GM12878 (cell line): ENCODE measurements around the gene RASSF4. TPM values are rescaled to one million over a fixed set of nuclear protein-coding genes. Genes with fewer than 3 reads are reported as not detected.
A peak's percentile ranks its signal among the peaks of the same experiment; 100 is the strongest.

Experiments
- BHLHE40 ChIP-seq, 2 experiments: fragments of 450-650 bp in 1 of 2; IDR thresholded peaks; 2 replicates each; pipeline ENCODE4 v1.6.1; 2011 to 2017; ENCODE audit warnings: low read depth in 2 of 2, borderline replicate concordance in 1 of 2, improper control_type of control experiment in 1 of 2, low read length in 1 of 2, mild to moderate bottlenecking in 1 of 2
- CBFB ChIP-seq: IDR thresholded peaks from 2 replicates; pipeline ENCODE4 v1.6.1; 2016; ENCODE audit warnings: antibody characterized with exemption, low read depth
- FOXM1 ChIP-seq: IDR thresholded peaks from 2 replicates; pipeline ENCODE4 v1.6.1; 2012; ENCODE audit warnings: low read depth, mild to moderate bottlenecking, inconsistent platforms, low read length, moderate library complexity
- HCFC1 ChIP-seq: fragments of 150-350 bp; IDR thresholded peaks from 2 replicates; pipeline ENCODE4 v1.6.1; 2014; ENCODE audit warnings: low read length
- HDGF ChIP-seq: fragments of 450-650 bp; IDR thresholded peaks from 2 replicates; pipeline ENCODE4 v1.6.1; 2016; ENCODE audit warnings: antibody characterized with exemption
- MTA3 ChIP-seq: IDR thresholded peaks from 2 replicates; pipeline ENCODE4 v1.6.1; 2012; ENCODE audit warnings: low read length, inconsistent platforms, borderline replicate concordance
- NFIC ChIP-seq: IDR thresholded peaks from 2 replicates; pipeline ENCODE4 v1.6.1; 2012; ENCODE audit warnings: low read depth, mild to moderate bottlenecking, inconsistent platforms, low read length, moderate library complexity
- NFYA ChIP-seq: IDR thresholded peaks from 2 replicates; pipeline ENCODE4 v1.6.1; 2011; ENCODE audit warnings: low read depth, mild to moderate bottlenecking, low read length, improper control_type of control experiment, borderline replicate concordance
- NR2F1 ChIP-seq: fragments of 450-650 bp; conservative IDR thresholded peaks from 2 replicates; pipeline ENCODE4 v1.6.1; 2017; ENCODE audit warnings: mild to moderate bottlenecking
- POU2F2 ChIP-seq: IDR thresholded peaks from 3 replicates; pipeline ENCODE4 v1.6.1; 2011; ENCODE audit warnings: low read depth, mild to moderate bottlenecking, low read length, borderline replicate concordance
- RCOR1 ChIP-seq: conservative IDR thresholded peaks from 2 replicates; pipeline ENCODE4 v1.6.1; 2012; ENCODE audit warnings: low read depth, low read length, improper control_type of control experiment
- RELB ChIP-seq: fragments of 450-650 bp; IDR thresholded peaks from 2 replicates; pipeline ENCODE4 v1.6.1; 2017; ENCODE audit warnings: low read depth, mild to moderate bottlenecking, moderate library complexity
- RUNX3 ChIP-seq: IDR thresholded peaks from 2 replicates; pipeline ENCODE4 v1.6.1; 2012; ENCODE audit warnings: low read length, inconsistent platforms
- SMAD5 ChIP-seq: IDR thresholded peaks from 2 replicates; pipeline ENCODE4 v1.6.1; 2016; ENCODE audit warnings: antibody characterized with exemption, low read depth
- SMARCA5 ChIP-seq: fragments of 450-650 bp; IDR thresholded peaks from 2 replicates; pipeline ENCODE4 v1.6.1; 2017; ENCODE audit warnings: mild to moderate bottlenecking
- SUZ12 ChIP-seq: fragments of 200-600 bp; sonication (generic); IDR thresholded peaks from one replicate; pipeline ENCODE4 v1.6.1; 2018; ENCODE audit warnings: antibody characterized with exemption, mild to moderate bottlenecking; ENCODE audit not compliant: unreplicated experiment
- WRNIP1 ChIP-seq: IDR thresholded peaks from 2 replicates; pipeline ENCODE4 v1.6.1; 2011; ENCODE audit warnings: low read depth, low read length, improper control_type of control experiment, borderline replicate concordance
- ZNF217 ChIP-seq: fragments of 450-650 bp; IDR thresholded peaks from 2 replicates; pipeline ENCODE4 v1.6.1; 2017; ENCODE audit warnings: antibody characterized with exemption, mild to moderate bottlenecking
- ZNF687 ChIP-seq: fragments of 450-650 bp; IDR thresholded peaks from 2 replicates; pipeline ENCODE4 v1.6.1; 2017; ENCODE audit warnings: mild to moderate bottlenecking, moderate library complexity
- polyA plus RNA-seq, 11 experiments: library from polyadenylated mRNA; depleted of rRNA in 4 of 11; unstranded in 6 of 11; stranded (reverse) in 5 of 11; fragments of >200 nt; fragmentation: Nextera tagmentation in 4 of 11; fragmentation: Illumina TruSeq in 1 of 11; extraction: Ambion mirVana in 4 of 11; extraction: Trizol in 1 of 11; gene quantifications; 1 replicate in 1 of 11; 2 replicates in 10 of 11; pipeline versions ENCODE4 v1.2.1 to v1.2.3, GENCODE V29; 2011 to 2016; ENCODE audit warnings: inconsistent platforms in 2 of 11, missing spikeins in 2 of 11, low read depth in 1 of 11
- total RNA-seq, 4 experiments: library from RNA; depleted of rRNA in 3 of 4; stranded (reverse); fragments of >200 nt in 3 of 4; fragmentation: Illumina TruSeq in 1 of 4; extraction: Trizol in 1 of 4; gene quantifications; 2 replicates each; pipeline versions ENCODE4 v1.2.1 to v1.2.3, GENCODE V29; 2013 to 2021
- TF ChIP-seq, protein P1 (sequence below): fragments of 450-650 bp; IDR thresholded peaks from 2 replicates; pipeline ENCODE4 v1.6.1; 2016; ENCODE audit warnings: mild to moderate bottlenecking
- TF ChIP-seq, protein P2 (sequence below): fragments of 450-650 bp; IDR thresholded peaks from 2 replicates; pipeline ENCODE4 v1.6.1; 2018; ENCODE audit warnings: mild to moderate bottlenecking, low read depth, moderate library complexity; ENCODE audit not compliant: partially characterized antibody

The RASSF4 gene
- total and polyA plus RNA-seq, 10 of the 15 experiments (the other 5 are each of a cell fraction or from before 2014, with no cell fraction given): 3.7 to 71.1 (median 16.8) TPM

- TF ChIP-seq, protein P1, sequence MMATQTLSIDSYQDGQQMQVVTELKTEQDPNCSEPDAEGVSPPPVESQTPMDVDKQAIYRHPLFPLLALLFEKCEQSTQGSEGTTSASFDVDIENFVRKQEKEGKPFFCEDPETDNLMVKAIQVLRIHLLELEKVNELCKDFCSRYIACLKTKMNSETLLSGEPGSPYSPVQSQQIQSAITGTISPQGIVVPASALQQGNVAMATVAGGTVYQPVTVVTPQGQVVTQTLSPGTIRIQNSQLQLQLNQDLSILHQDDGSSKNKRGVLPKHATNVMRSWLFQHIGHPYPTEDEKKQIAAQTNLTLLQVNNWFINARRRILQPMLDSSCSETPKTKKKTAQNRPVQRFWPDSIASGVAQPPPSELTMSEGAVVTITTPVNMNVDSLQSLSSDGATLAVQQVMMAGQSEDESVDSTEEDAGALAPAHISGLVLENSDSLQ: no peak
- no peak for TF ChIP-seq RCOR1
- 0 out of 2 replicates have a peak, but pooled peaks have one; percentile 48 for TF ChIP-seq FOXM1
- TF ChIP-seq RUNX3: peak; percentile 92
- TF ChIP-seq BHLHE40 (IDR thresholded peaks at IDR 0.05; ENCODE audit: borderline replicate concordance in 1 of 2, low read depth in 2 of 2, low read length in 1 of 2): no peak
- peak; percentile 57; the same call in 1 of the 2 replicates for TF ChIP-seq SMARCA5
- TF ChIP-seq CBFB: peak; percentile 81
- peak; percentile 39; the same call in 1 of the 2 replicates for TF ChIP-seq ZNF217
- peak; percentile 75; the same call in 1 of the 2 replicates for TF ChIP-seq NFIC
- peak; percentile 83 for TF ChIP-seq NR2F1
- TF ChIP-seq MTA3: peak; percentile 59; the same call in 1 of the 2 replicates
- TF ChIP-seq SMAD5: no peak
- no peak; the same call in 1 of the 2 replicates for TF ChIP-seq ZNF687
- TF ChIP-seq WRNIP1: no peak
- no peak for TF ChIP-seq HCFC1
- TF ChIP-seq POU2F2: 0 out of 3 replicates have a peak, but pooled peaks have one; percentile 69
- TF ChIP-seq, protein P2, sequence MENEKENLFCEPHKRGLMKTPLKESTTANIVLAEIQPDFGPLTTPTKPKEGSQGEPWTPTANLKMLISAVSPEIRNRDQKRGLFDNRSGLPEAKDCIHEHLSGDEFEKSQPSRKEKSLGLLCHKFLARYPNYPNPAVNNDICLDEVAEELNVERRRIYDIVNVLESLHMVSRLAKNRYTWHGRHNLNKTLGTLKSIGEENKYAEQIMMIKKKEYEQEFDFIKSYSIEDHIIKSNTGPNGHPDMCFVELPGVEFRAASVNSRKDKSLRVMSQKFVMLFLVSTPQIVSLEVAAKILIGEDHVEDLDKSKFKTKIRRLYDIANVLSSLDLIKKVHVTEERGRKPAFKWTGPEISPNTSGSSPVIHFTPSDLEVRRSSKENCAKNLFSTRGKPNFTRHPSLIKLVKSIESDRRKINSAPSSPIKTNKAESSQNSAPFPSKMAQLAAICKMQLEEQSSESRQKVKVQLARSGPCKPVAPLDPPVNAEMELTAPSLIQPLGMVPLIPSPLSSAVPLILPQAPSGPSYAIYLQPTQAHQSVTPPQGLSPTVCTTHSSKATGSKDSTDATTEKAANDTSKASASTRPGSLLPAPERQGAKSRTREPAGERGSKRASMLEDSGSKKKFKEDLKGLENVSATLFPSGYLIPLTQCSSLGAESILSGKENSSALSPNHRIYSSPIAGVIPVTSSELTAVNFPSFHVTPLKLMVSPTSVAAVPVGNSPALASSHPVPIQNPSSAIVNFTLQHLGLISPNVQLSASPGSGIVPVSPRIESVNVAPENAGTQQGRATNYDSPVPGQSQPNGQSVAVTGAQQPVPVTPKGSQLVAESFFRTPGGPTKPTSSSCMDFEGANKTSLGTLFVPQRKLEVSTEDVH: no peak
- no peak for TF ChIP-seq NFYA
- peak; percentile 97 for TF ChIP-seq RELB
- TF ChIP-seq HDGF: no peak
- TF ChIP-seq SUZ12: no peak
Measured at GRCh38 chr10:44973323-44974081, 13.9 kb downstream of the RASSF4 start (continued).
